GM12873 (cell line): ENCODE measurements around the gene BRMS1.

Source experiments
- CTCF ChIP-seq: IDR thresholded peaks from 2 replicates; pipeline ENCODE4 v1.5.1; 2012; ENCODE audit warnings: low read depth, mild to moderate bottlenecking, moderate library complexity, low read length, control low read depth; ENCODE audit not compliant: insufficient read depth; ENCODE audit errors: missing control alignments

The BRMS1 gene

GRCh38 chr11:66291303-66291705 is 53.6 kb downstream of the BRMS1 start:
- no peak for TF ChIP-seq CTCF

GRCh38 chr11:66290330-66290621 is 54.6 kb downstream of the BRMS1 start:
- no peak for TF ChIP-seq CTCF

GRCh38 chr11:66289548-66290329 is 55.2 kb downstream of the BRMS1 start:
- no peak for TF ChIP-seq CTCF

- TF ChIP-seq CTCF = no peak
Measured at GRCh38 chr11:66288671-66289547, 56.0 kb downstream of the BRMS1 start, which contains the start of gene YIF1A. Gene YIF1A (minus strand): TSS chr11:66289143. CDS start chr11:66288985, 158 bp downstream.

GRCh38 chr11:66287889-66288670 is 56.8 kb downstream of the BRMS1 start:
- TF ChIP-seq CTCF = no peak
